GM18526 (cell line): ENCODE data around the gene MTHFD1L.

Experiments used
- POLR2A ChIP-seq: IDR thresholded peaks from 3 replicates; pipeline ENCODE4 v1.6.1; 2011; ENCODE audit not compliant: insufficient read length; ENCODE audit errors: extremely low read depth

The MTHFD1L gene

GRCh38 chr6:150937132-150937906 is 71.8 kb downstream of the MTHFD1L start:
- no peak for TF ChIP-seq POLR2A

GRCh38 chr6:150939399-150939798 is 73.9 kb downstream of the MTHFD1L start:
- TF ChIP-seq POLR2A = no peak

DNA sequence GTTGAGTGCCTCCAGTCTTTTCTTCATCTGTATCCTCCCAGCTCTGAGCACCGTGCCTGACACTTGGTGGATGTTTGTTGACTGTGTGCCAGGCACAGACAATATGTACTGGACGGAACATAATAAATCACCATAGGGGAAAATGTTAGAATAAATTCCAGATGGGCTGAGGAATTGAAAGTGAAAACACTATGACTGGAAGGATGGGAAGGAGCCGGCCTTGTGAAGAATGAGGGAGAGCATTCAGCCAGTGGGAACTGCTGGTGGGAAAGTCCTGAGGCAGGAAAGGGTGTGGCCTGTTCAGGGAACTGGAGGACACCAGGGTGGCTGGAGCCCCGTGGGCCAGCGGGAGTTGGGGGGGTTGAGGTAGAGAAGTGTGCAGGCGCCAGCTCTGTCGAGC is 75.4 kb downstream of the MTHFD1L start:
- TF ChIP-seq POLR2A = no peak

DNA sequence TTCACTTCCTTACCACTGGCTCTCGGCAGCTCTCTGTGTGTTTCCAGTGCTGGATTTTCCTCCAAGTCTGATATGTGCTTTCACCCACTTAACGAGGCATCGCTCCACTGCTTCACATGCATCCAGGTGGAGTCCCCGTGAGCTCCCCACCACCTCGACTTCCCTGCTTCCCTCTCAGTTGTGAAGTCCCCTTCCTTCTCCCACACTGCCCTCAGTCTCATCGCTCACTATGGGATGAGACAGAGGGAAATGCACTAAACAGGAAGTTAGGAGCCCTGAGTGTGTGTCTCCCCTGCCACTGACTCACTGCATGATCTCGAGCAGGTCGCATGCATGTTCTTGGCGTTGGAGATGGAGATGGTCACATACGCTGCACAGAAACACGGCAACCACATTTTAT is 84.0 kb downstream of the MTHFD1L start:
- no peak for TF ChIP-seq POLR2A

DNA sequence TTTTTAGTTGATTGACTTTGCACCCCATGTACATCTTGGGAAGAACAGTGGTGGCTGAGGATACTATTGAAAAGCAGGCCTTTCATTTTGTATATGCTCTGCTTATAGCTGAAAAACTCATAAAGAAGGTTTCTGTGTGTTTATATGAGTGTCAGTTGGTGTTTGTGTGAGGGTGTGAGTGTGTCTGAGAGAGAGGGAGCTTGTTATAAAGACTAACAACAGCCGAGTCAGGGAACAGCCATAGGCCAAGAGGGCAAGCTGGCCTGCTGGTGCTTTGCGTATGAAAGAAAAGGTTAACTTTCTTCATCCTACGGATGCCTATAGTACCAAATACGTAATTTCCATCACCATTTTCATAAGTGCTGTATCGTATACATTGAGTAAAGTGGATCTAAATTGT is 88.3 kb downstream of the MTHFD1L start:
- no peak for TF ChIP-seq POLR2A

GRCh38 chr6:150959166-150959565 is 93.7 kb downstream of the MTHFD1L start:
- TF ChIP-seq POLR2A = no peak

- TF ChIP-seq POLR2A = no peak
Observed at GRCh38 chr6:150962436-150962835, 96.9 kb downstream of the MTHFD1L start.

GRCh38 chr6:150964765-150965164 is 99.3 kb downstream of the MTHFD1L start:
- no peak for TF ChIP-seq POLR2A

DNA sequence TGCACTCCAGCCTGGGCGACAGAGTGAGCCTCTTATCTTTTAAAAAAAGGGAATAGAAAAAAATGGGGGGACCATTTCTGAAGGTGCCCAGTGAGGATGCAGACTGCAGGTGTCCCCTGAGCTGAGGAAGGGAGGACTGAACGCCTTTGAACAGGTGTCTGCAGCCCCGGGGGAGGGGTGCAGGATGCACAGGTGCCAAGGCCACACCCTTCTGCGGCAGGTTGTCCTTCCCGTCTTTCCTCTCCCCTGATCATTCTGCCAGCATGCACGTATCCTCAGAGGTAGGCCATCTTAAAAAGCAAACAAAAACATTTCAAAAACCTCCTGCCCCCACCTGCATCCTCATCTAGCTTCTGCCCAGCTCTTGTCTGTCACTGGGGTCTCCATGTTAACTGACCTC is 101.3 kb downstream of the MTHFD1L start:
- no peak for TF ChIP-seq POLR2A

DNA sequence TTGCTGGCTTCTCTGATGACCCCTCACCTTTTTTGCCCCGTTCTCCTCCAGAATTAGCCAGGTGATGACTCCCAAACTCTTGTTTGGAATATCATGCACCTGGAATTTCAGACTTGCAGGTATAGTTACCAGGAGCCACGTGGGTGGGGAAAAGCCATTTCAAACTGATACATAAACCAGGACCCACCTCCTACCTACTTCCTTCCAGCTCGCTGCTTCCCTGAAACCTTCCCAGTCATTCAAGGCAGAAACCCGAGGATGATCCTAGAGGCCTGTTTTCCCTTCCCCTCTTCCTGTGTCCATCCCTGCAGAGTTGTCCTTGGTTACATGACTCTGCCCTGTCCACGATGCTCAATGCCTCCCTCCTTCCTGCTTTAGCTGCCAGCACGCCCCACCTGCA is 101.9 kb downstream of the MTHFD1L start:
- no peak for TF ChIP-seq POLR2A

DNA sequence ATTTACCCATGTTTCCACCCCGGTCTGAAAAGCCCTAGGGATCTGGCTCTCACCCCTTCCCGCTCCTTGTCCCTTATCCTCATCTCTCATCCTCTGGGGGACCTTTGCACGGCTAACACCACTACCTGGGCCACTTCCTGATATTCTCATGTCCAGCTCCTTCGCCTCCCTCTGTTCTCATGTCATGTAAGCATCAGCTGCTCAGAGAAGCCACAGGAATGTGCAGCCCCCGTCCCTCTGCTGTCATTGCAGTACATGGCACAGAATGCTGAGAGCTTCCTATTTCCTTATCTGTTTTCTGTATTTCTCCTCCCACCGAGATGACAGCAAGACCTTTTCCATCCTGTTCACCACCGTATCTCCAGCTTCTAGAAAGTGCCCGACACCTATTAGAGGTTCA is 102.4 kb downstream of the MTHFD1L start:
- TF ChIP-seq POLR2A = no peak

- TF ChIP-seq POLR2A = no peak
Observed at GRCh38 chr6:150969901-150970300, 104.4 kb downstream of the MTHFD1L start.

- TF ChIP-seq POLR2A = no peak
Observed at GRCh38 chr6:150971219-150971618, 105.7 kb downstream of the MTHFD1L start.

DNA sequence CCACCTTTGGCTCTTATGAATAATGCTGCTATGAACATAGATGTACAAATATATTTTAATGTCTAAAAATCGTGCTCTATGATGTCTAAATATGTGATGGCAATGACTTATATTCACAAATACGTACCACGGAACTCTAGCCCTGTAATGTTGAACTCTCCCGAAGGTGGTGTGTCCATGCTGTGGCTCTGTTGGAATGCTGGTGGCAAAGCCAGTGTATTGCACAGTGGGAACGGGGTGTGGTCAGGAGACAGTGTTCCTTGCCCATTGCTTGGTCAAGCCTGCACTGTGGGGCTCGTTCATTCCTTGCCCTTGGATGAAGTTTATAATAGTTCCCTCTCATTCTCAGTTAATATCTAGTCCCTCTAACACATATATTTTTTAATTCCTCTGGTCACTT is 109.6 kb downstream of the MTHFD1L start:
- no peak for TF ChIP-seq POLR2A

DNA sequence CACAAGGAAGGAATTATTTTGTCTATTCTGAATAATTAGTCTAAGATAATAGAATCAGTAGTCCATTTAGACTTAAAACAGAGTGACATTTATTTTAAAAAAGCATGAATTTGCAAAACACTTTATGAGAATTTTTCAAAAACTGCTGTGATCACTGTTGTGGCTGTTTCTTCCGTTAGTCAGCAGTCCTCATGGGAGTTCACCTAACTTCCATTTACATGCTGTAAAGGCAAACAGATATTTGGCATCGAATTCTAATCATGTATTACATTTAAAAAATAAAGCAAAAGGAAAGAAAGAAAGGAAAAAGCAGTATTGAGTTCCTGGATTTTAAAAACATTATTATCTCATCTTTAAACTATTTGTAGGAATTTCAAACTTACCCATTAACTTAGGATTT is 111.8 kb downstream of the MTHFD1L start:
- TF ChIP-seq POLR2A = no peak

DNA sequence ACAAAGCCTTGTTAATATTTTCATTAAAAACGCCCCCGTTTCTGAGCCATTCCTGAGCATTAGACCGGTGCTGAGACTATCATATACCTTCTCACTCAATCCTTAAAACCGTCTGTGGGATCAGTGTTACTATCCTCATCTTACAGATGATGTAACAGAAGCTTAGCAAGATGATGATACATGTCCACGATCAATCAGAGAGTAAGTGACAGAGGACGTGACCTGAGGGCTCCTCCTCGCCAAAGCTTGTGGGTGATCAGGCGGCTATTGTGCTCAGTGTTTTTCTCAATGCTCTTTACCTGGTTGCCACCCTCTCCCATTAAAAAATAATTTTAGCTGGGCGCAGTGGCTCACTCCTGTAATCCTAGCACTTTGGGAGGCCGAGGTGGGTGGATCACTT is 113.1 kb downstream of the MTHFD1L start:
- no peak for TF ChIP-seq POLR2A

DNA sequence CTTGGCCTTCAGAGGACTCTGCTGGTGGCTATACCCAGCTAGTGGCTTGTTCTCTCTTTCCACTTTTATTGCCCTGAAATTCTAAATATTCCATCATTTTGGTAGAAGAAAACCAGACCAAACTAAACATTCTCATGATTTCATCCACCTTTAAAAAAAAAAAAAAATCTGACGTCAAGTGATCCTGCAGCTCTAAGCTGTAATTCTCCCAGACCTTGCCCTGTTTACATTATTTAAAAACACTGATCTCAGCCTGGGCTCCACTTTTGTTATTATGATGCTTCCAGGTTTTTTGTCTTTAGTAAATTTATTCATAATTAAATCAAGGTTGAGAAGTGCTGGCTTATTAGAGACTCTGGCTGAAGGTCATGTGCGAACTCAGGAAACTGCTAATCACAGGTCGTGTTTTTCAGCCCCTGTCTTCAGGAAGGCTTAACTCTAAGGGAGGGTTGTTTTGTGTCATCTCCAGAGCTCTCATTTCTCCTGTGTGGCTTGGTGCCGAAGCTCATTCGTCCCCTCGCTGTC is 114.4 kb downstream of the MTHFD1L start:
- TF ChIP-seq POLR2A = no peak
